Ascending aorta (tissue), 2 donors: Measurements from ENCODE around the gene MYH1. TPM values are rescaled to one million over a fixed set of nuclear protein-coding genes. Genes with fewer than 3 reads are reported as not detected.

Experiments
- DNase-seq, 2 donors: peaks; one replicate each; pipeline ENCODE4 v3.0.0-alpha.2; 2019; ENCODE audit warnings: low spot score in 2 of 2
- H3K27ac ChIP-seq, 2 donors: fragments of 200-600 bp; sonication (generic); one replicate each; pipeline ENCODE4 v1.5.1; 2016 to 2017; ENCODE audit warnings: mild to moderate bottlenecking in 1 of 2
- H3K27me3 ChIP-seq: fragments of 200-600 bp; sonication (generic); one replicate; pipeline ENCODE4 v1.5.1; 2017
- H3K36me3 ChIP-seq, 2 donors: fragments of 200-600 bp; sonication (generic); one replicate each; pipeline ENCODE4 v1.5.1; 2016
- H3K4me1 ChIP-seq, 2 donors: fragments of 200-600 bp; sonication (generic); one replicate each; pipeline ENCODE4 v1.5.1; 2016 to 2017; ENCODE audit warnings: mild to moderate bottlenecking in 1 of 2
- H3K4me3 ChIP-seq, 2 donors: fragments of 200-600 bp; sonication (generic); one replicate each; pipeline ENCODE4 v1.5.1; 2016 to 2017; ENCODE audit warnings: mild to moderate bottlenecking in 1 of 2
- H3K9me3 ChIP-seq, 2 donors: fragments of 200-600 bp; sonication (generic); one replicate each; pipeline ENCODE4 v1.5.1; 2016
- intact Hi-C: fragments of 100-400 bp; cut with DNase I; formaldehyde crosslinking; loops from one replicate; pipeline ENCODE4 v1.15.1; 2023
- total RNA-seq: library from RNA; depleted of rRNA; stranded (reverse); fragments of >200 nt; gene quantifications from one replicate; pipeline ENCODE4 v1.1.0, GENCODE V29; 2016
- TF ChIP-seq, protein P1 (sequence below), 3 experiments: fragments of 200-600 bp in 2 of 3; fragments of 450-650 bp in 1 of 3; sonication (generic) in 2 of 3; IDR thresholded peaks; one replicate each; pipeline ENCODE4 v1.5.1; 2016 to 2019; ENCODE audit warnings: antibody characterized with exemption in 3 of 3, mild to moderate bottlenecking in 1 of 3, moderate library complexity in 1 of 3

Gene MYH1
- total RNA-seq, 1 donor from 2014 or later, result not detected

DNA sequence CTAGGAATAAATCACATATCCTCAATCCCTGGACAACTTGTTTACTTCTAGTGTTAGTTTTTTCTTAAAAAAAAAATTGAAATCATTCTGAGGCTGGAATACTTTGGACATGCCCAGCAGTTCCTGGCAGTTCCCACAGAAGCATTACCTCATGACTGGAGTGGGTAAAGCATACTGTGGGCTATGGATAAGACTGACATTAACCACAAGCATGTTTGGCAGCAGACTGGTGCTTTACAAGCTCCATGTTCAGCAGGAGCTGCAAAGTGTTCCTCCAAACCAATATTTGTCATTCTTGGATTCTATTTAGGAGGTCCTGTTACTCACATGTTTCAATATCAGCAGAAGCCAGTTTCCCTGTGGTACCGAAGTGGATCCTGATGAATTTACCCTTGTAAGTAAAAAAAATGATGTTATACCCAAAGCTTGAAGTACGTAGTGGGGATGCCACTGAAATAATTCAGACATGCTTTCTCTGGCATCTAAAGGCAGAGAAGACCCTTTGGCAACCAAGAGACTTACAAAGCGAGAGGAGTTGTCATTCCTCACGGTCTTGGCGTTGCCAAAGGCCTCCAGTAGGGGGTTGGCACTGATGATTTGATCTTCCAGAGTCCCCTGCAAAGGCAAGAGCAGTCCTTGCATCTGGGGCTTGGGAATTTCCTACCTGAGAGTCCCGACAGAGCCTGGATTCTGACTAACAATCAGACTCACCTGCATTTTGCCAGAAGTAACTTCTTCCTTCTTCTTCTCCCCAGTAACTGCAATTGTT is 4.9 kb downstream of the MYH1 start:
- no peaks in the 10 kb centered on the region for H3K27me3 ChIP-seq
- intact Hi-C loops, result no loop called here
- H3K4me1 ChIP-seq, result no peaks in the 10 kb centered on the region
- no peak overlapping the region for H3K27ac ChIP-seq
- DNase-seq, result no peak
- TF ChIP-seq, protein P1, sequence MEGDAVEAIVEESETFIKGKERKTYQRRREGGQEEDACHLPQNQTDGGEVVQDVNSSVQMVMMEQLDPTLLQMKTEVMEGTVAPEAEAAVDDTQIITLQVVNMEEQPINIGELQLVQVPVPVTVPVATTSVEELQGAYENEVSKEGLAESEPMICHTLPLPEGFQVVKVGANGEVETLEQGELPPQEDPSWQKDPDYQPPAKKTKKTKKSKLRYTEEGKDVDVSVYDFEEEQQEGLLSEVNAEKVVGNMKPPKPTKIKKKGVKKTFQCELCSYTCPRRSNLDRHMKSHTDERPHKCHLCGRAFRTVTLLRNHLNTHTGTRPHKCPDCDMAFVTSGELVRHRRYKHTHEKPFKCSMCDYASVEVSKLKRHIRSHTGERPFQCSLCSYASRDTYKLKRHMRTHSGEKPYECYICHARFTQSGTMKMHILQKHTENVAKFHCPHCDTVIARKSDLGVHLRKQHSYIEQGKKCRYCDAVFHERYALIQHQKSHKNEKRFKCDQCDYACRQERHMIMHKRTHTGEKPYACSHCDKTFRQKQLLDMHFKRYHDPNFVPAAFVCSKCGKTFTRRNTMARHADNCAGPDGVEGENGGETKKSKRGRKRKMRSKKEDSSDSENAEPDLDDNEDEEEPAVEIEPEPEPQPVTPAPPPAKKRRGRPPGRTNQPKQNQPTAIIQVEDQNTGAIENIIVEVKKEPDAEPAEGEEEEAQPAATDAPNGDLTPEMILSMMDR (IDR thresholded peaks at IDR 0.05), result no peak
- H3K36me3 ChIP-seq, result no peaks in the 10 kb centered on the region
- no peak overlapping the region for H3K4me3 ChIP-seq
- H3K9me3 ChIP-seq, result no peaks in the 10 kb centered on the region

DNA sequence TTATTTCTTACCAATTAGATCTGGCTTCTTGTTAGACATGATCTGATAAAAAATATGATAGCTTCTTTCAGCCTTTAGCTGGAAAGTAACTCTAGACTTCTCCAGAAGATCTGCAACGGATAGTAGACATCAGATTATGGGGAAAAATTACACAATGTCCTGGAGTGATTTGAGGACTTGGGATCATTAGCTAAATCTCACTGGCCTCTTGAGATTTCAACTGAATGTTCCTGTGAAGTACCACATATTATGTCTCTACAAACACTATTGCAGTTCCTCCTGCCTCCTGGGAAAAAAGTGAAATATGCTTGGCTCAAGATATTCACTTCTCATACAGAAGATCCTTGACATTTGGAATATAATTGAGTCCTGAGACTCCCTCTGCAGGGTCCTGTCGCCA is 5.5 kb downstream of the MYH1 start:
- DNase-seq, result no peak
- Histone ChIP-seq H3K9me3 (no peaks in the 10 kb centered on the region), H3K36me3 (no peaks in the 10 kb centered on the region), H3K27me3 (no peaks in the 10 kb centered on the region), H3K4me1 (no peaks in the 10 kb centered on the region), H3K4me3 (no peak overlapping the region), H3K27ac (no peak overlapping the region)
- TF ChIP-seq, protein P1 (IDR thresholded peaks at IDR 0.05), result no peak
- intact Hi-C loops, result no loop called here

DNA sequence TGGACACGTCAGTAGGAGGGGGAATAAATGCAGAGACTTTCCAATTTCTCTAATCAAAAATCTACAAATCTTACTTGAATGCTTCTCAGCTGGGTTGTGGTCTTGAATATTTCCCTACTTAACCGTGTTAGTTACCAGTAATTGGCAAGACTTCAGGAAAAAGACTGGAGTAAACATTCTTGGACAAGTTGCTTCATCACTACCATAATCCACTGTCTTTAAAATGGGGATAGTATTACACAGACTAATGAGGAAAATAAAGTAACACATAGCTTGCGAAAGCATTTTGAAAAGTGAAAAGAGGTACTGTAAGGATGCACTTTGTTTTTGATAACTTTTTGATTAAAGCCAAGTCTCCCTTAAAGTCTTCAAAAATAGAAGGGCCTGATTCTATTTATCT is 18.4 kb downstream of the MYH1 start:
- H3K9me3 ChIP-seq, result no peaks in the 10 kb centered on the region
- TF ChIP-seq, protein P1 (IDR thresholded peaks at IDR 0.05), result no peak
- no peaks in the 10 kb centered on the region for H3K4me1 ChIP-seq
- H3K27me3 ChIP-seq, result no peaks in the 10 kb centered on the region
- no peak for DNase-seq
- H3K4me3 ChIP-seq, result no peak overlapping the region
- H3K36me3 ChIP-seq, result no peaks in the 10 kb centered on the region
- intact Hi-C loops, result no loop called here
- H3K27ac ChIP-seq, result no peak overlapping the region

DNA sequence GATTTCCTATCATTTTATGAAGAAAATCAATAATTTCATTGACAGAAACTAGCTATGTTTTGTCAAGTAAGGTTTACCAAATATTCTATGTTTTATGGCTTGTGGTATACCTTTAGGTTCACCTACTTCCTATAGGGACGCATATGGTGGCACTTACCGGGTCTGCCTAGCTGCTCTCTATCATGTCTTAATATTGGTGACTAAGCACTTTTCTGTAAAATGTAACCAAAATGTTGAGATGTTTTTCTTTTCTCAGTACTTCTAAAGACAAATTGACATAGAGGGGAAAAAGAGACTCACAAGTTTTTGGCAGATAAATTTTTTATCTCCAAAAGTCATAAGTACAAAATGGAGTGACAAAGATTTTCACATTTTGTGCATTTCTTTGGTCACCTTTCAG is 26.3 kb downstream of the MYH1 start:
- no peak for DNase-seq
- Histone ChIP-seq H3K36me3 (no peaks in the 10 kb centered on the region), H3K4me3 (no peak overlapping the region), H3K4me1 (no peaks in the 10 kb centered on the region), H3K27me3 (no peaks in the 10 kb centered on the region), H3K27ac (no peak overlapping the region), H3K9me3 (peaks cover 0 to 6% of the 10 kb centered on the region in 2 donors)
- TF ChIP-seq, protein P1 (IDR thresholded peaks at IDR 0.05), result no peak
- intact Hi-C loops, result no loop called here

DNA sequence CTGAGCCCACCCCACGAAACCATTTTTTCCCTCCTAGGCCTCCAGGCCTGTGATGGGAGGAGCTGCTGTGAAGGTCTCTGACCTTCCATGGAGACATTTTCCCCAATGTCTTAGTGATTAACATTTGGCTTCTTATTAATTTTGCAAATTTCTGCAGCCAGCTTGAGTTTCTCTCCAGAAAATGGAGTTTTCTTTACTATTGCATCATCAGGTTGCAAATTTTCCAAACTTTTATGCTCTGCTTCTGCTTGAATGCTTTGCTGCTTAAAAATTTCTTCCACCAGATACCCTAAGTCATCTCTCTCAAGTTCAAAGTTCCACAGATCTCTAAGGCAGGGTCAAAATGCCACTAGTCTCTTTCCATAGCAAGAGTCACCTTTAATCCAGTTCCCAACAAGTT is 36.1 kb downstream of the MYH1 start:
- H3K27me3 ChIP-seq, result no peaks in the 10 kb centered on the region
- H3K9me3 ChIP-seq, result no peaks in the 10 kb centered on the region
- H3K4me1 ChIP-seq, result no peaks in the 10 kb centered on the region
- TF ChIP-seq, protein P1 (IDR thresholded peaks at IDR 0.05), result no peak
- no peak for DNase-seq
- intact Hi-C loops, result no loop called here
- no peaks in the 10 kb centered on the region for H3K36me3 ChIP-seq
- H3K4me3 ChIP-seq, result no peak overlapping the region
- no peak overlapping the region for H3K27ac ChIP-seq
